NCI-H774 (cell line): Measurements from ENCODE around the gene VPS13A.
"Not testable (repeated sequence)": the region's sequence is repeated elsewhere in the genome, so short reads cannot be mapped to it uniquely, and the experiment has no call there.

Experiments
- DNase-seq: peaks from one replicate; lab custom pipeline; 2025; lab: John Stamatoyannopoulos, UW

Gene VPS13A

DNA sequence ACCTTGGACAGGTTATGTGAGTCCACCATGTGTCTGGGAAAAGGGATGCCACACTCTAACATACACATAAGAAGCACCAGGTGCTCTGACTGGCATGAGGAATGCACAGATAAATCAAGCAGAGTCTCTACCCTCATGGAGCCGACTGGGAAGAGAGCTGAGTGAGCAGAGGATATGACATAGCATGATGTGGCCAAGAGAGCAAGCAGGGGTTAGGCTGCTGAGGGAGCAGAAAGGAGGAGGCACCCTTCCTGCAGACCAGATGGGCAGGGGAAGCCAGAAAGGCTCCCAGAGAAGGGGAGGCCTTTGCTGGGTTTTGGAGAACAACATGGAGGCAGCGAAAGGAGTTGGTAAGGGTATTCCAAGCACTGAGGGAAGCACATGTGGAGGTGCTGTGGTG lies 247.7 kb downstream of the VPS13A start:
- no peak for DNase-seq

DNA sequence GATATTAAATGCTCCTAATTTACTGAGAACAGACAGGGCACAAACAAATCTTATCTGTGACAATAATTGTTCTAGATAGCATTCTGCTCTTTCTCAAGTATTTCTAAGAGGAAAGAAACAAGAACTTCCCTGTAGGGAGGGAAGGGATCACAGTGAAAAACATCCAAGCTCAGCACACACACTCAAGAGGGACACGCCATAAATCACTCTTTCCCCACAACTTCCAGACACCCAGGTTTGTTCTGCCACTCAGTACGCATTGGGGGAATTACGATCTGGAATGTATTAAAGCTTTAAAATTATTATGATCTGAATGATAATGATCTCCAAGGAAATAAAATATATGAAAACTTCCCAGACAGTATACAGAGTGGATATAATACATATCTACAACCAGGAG lies 249.4 kb downstream of the VPS13A start:
- no peak for DNase-seq

DNA sequence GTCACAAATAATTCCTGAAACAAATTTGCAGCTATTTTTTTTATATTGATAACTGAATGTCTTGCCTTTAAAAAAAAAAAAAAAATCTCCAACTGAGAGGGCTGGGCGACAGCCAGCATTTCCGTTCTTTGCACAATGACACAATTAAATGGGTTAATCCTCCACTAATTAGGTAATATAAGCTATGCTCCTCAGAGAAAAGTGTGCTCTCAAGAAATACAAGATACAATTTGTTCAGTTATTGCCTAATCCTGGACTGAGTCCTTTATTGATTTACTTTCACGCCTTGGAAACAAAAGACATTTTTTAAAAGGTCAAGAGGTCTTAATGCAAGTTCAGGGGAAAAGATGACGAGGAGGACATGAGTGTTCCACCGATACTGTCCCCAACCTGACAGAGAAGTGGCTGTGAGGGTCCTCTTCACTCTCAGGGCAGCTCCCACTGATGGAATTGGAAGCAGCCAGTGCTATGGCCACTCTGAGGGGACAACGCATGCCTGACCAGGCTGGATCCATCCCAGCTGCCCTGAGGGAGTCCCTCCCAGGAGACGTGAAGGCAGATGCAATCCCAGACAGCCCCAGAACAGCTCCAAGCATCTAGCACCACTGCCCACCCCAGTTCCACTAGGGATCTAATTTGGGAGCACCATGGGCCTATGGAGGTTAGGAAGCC lies 250.1 kb downstream of the VPS13A start:
- DNase-seq, result no peak

DNA sequence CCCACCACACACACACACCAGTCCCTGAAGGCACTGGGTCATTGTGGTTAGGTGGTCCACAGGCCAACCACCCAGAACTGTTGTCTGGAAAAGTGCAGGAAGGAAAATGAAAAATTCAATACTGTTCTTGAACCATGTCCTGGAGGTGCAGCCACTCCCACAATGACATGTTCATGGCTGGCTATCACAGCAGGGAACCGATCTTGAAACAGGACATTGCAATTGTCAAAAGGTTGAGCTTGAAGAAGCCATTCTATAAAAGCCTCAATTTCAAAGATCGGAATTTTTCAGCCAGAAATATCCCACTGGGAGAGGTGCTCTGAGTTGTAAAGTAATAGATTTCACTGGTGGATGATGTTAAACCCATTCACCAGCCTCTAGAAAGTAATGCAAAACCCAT lies 252.6 kb downstream of the VPS13A start:
- DNase-seq, result no peak

DNA sequence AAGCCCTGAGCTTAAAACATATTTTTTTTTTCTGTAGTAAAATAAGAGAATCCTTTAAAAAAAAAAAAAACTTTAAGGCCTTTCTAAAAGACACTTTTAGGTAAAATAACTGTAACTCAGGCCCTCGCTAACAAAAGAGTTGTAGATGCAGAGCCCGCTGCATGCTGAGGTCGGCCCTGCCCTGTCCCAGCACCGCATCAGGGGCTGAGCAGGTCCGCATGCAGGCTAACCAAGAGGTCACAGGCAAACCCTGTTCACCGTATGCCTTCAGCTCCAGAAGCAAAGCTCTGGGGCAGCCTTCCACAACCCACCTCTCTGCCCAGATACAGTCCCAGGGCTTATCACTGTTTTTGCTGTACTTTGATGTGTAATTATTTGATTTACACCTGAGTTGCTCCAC lies 254.7 kb downstream of the VPS13A start:
- DNase-seq, result no peak

DNA sequence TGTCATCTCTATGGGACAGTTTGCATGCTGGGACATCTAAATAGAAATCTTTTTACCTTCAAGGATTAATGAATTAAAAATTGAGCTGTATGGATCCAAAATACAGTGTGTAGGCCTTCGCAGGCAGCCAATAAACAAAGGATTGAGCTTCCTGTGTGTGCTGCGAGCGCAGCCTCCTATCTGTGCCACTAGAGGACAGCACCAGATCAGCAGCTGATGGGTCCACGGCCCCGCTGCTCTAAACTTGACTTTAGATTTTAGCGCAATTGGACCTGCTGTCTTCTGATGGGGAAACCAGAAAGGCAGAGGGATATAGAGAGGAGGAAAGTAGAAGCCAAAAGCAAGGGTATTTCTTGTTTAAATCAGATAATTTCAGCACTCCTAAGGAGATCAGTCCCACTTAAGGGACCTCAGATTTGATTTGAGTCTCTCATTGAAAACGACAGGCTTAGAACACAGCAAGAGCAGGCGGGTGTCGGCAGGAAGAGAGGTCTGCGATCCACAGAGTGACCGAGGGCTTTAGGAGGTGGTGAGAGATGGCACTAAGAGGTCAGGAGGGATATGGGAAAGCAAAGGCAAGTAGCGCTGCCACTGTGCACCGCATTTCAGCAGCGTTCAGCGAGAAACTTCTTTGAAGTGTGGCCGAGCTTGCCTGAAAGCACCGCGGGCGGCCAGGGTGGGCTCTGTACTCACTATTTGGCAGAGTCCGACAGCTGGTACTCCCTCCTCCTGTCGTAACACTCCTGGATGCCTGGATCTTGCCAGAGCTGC lies 256.5 kb downstream of the VPS13A start:
- peak; percentile 38 for DNase-seq

DNA sequence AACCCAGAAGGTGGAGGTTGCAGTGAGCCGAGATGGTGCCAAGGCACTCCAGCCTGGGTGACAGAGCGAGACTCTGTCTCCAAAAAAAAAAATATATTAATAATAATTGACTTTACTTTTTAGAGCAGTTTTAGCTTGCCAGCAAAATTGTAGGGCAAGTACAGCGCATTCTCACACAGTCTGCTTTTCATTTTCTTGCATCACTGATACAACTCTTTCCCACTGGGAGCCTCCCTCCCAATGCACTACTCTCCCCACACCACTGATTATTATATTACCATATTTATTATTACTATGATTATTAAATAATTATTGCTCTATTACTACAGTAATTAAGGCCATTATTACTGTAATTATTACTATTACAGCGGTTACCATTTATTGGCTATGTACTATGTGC lies 257.9 kb downstream of the VPS13A start:
- no peak for DNase-seq

DNA sequence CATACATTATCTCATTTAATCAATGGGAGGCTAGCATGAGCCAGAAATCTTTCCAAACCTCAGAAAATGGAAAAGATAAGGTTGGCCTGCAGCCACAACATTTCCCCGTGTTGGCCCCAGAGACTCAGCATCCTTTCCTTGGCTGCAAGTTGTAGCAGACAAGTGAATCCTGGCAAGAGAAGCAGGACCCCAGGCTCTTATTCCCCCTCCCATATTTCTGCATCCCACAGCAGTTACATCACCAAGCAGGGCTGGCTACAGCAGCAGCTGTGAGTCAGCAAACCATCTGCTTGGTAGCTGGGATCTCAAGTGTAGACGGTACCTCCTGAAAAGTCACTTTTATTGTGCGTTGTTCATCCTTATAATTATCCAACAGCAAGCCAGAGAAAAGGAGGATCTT lies 258.4 kb downstream of the VPS13A start:
- DNase-seq, result no peak

DNA sequence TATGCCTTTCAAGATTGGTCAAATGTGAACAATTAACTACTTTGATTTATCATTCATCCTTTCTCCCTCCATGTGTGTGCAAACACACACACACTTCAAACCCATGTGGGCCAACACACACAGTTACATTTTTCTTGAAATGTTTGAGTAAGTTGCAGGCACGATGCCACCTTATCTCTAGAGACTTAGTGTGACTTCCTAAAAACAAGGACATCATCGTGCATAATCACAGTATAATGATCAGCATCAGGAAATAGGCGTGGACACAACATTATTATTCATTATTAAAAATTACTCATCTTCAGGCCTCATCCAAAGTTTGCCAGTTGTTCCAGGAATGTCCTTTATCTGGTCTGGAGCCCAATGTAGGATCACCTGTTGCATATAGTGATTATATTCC lies 261.3 kb downstream of the VPS13A start:
- no peak for DNase-seq

DNA sequence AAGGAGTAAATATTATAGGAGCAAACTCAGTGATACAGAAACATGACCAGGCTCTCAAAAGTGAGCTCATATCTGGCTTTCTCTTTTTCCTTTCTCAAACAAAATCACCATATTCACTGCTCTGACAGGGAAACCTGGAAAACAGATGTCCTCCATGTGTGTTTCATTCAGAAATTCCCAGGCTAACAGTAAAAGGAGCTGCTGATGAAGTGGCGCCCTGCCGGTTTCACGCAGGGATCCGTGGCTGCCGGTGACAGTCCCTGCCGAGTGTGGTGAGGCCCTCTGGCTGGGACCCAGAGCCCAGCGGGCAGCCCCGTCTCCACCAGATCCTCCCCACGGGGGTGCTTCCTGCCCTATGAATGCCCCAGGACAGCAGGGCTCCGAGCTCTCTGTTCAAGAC lies 262.7 kb downstream of the VPS13A start:
- no peak for DNase-seq

DNA sequence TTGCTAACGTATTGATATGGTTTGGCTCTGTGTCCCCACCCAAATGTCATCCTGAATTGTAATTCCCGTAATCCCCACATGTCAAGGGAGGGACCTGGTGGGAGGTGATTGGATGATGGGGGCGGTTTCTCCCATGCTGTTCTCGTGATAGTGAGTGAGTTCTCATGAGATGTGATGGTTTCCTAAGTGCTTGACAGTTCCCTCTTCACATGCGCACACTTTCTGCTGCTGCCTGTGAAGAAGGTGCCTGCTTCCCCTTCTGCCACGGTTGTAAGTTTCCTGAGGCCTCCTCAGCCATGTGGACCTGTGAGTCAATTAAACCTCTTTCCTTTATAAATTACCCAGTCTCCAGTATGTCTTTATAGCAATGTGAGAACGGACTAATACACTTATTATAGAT lies 263.8 kb downstream of the VPS13A start:
- DNase-seq, result not testable (repeated sequence)

DNA sequence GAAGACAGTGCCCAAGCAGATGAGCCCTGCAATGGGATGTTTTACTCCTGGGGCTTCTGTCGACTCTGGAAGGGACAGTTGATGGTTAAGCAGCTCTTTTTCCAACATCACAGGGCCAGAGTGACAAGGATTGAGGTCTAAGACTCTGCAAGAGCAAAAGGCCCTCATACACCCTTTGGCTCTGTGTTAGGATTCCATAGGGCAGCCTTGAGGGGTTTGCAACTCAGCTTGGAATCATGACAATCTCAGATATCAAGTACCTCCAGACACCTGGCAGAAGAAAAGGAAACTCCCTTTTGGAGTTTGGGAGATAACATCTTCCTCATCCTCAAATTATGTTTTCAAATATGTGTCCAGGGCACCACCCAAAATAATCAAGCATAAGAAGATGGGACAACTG lies 265.1 kb downstream of the VPS13A start:
- DNase-seq, result no peak

DNA sequence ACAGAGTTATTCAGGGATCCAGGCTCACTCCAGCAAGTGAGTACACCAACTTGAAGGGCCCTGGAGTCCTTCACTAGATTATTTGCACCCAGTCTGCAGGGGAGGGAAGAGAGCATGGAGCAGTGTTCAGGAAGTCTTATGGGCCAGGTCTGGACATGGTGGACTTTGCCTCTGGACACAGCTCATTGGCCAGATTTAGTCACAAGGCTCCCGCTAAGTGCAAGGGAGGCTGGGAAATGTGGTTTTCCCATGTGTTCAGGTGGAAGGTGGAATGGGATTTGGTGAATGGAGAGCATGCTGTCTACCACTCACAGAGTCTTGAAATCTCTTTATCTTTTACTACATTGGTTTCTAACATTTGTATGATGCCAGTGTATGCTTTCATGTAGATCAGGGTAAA lies 270.3 kb downstream of the VPS13A start:
- DNase-seq, result no peak

DNA sequence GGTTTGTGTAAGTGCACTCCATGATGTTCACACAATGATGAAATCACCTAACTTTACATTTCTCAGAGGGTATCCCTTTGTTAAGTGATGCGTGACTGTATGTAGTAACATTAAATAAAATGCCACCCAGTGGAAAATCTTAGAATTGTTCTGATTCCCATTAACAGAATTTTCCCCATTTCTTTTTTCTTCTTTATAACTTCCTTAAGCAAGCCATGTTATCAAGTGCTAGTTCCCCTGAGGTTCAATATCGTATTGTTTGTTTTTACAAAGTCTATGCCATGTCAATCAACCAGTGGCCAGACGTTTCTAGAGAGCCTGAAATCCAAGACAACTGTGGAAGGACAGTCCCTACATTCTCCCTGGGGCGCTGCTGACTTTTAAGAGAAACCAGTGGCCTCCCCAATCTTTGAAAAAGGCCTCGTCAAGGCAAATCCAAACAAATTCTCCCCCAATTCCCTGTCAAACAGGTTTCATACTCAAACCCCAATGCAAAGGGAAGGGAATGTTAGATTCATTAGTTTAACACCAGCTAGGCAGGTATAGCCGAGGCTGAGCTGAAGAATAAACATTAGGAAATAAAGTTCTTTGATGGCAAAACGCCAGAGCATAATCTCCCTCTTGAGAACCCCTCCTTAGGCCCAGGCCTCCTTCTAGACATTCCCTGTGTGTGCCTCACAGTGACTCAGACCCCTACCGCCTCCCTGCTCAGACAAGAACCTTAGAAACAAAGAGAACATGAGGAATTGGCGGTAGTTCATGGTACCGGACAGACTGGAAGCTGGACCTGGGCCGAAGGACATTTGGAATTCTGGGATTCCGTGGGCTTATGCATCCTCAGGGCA lies 272.1 kb downstream of the VPS13A start:
- no peak for DNase-seq

DNA sequence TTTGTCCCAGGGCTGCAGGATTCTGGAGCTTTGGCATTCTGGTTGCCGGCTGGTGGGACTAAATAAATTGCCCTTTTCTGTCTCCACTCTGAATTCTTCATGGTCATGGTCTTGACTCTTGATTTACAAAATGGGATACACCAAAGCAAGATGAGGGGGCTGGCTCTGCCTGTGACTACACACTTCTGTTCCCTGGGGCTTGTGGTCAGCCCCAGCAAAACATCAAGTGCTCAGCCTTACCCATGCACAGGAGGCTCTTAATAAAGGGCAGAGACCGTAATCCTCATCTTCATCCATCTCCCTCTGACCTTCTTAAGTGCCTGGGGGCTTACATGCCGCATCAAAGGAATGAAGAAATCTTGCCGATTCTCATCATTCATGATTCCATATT lies 272.7 kb downstream of the VPS13A start:
- DNase-seq, result no peak

DNA sequence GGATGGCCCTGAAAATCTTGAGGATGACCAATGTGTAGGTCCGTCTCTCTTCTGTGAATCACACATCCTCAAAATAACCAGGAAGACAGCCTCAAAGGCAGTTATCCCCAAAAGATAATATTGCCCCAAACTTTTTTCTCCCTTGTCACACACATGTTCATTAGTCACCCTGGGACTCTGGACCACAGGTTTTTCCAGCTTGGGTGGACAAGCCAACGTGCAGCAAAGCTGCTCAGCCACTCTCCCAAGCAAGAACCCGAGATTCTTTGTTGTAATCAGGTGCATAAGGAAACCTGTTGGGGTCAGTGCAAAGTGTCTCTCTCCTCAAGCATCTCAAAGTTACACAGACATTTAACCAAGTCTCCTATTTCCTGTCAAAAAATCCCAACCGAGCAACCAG lies 274.2 kb downstream of the VPS13A start:
- DNase-seq, result no peak

DNA sequence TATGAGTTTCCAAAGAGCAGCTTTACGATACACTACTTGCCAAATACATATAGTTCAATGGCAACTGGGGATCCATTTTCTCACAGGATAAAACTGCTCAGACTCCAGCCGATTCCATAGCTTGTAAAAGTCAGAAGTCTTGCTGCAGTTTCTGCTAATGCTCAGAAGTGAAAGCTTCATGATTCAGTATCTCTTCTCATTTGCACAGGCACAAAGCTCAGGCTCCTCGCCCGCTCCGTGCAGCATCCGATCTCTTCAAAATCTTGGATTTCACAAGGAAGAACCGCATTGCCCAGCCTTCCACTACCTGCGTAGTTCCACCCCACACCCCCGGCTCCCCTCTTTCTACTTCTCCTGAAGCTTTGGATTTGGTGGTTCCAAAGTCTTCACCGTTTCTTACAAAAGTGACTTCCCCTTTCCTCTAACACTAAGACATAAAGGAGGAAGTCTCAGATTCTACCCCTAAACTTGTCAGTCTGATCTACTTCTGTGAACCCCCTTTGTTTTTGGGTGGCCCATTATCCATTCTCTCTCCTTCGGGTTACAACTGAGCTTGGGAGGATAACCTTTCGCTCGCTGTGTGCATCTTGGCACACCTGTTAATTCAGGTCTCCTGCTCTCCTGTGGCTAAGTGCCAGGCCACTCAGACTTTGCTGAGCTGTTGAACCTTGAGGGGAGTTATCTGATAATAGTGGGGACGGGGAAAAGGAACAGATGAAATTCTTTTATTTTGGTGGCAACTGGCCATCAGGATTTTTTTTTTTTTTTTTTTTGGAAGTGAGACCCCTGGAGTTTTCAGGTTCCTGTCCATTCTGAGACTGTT lies 276.7 kb downstream of the VPS13A start:
- DNase-seq, result no peak

DNA sequence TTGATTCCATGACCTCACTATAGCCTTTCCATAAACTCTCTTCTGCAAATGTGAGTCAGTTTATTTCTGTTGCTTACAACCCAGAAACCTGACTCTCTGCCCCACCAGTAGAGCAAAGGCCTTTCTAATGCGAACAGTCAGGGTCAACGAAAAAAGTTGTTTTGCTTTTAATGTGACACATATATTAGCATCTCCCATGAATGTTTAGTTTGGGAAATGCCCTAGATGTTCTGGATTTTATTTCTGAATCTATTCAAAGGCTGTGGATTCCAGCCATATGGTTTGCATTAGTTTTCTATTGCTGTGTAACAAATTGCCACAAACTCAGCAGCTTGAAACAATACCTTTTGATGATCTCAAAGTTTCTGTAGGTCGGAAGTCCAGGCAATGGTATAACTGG lies 277.3 kb downstream of the VPS13A start:
- DNase-seq, result no peak

DNA sequence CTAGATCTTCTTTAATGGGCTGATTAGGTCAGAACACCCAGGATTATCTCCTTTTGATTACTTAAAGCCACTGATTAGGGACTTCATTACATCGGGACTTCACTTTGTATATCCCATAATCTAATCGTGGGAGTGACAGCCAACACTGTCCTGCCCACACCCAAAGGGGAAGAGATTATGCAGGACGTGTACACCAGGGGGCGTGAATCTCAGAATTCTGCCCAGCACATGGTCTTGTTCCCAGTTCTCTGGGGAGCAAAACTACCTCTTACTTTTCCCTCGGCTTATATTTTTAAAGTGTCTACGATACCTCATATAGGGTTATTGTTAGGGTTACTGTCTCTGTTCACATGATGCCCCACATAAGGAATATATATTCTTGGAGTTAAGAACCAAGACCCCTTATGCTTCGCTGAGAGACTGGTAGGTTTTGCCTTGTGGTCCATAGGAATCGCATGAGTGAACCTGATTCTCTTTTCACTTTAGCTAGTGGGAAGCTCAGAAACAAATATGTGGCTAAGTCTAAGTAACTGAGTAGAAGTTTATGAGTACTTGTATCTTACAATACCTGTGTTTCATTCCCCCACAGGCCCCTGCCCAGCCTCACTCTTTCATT lies 278.1 kb downstream of the VPS13A start:
- DNase-seq, result no peak

DNA sequence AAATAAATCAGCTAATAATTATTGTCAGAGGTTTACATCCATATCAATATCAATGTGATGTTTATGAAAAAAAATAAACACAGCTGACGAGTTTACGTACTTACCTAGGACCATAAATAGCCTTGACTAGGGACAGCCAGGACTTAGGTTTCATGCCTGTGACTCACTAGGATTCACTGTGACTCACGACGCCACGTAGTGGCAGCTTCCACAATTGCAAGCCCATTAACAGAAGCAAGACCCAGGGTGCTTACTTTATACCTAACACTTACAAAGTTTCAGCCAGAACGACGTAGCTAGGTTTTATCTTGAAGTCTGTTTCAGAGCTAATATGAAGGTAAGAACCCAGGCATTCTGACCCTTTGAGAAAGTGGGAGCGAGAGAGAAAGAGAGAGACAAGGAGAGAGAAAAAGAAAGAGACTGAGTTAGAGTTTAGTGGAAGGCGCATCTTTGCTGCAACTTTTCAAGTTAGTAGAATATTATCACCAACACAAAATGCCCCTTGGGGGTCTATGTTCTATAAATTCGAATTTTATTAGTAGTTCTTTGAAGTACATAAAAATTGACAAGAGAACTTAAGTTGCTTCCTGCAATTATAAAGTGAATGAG lies 279.6 kb downstream of the VPS13A start:
- peak; percentile 30 for DNase-seq

DNA sequence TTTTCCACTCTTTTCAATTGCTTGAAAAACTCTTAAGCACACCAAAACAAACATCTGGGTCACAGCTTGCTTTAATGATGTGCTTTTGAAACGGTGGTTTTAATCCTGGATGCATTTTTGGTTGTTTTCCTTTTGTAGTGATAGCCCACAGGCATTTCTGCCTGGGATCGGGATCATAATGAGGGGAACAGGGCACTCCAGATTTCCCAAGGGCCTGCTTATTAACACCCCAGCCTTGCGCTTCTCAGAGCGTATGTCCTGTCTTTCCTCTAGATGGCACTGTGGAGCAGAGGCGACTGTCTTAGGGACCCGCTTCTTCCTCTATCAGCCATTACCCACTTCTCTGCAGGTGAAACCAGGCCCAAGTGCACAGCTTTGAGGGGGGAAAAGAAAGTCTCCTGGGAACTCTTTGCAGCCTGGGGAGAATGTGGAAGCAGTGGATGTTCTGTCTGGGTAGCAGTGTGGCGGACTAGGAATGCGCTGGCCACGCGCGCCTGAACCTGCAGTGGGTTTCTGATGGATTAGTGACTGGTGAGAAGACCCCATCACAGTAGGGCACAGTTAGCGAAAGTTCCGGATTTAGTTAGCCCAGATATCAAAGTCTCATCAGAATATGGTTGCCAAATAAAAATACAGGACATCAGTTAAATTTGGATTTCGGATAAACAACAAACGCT lies 280.7 kb downstream of the VPS13A start:
- no peak for DNase-seq
